Medulla oblongata (tissue), 1 donor: ENCODE results near the gene CXCR6.
A peak's percentile ranks its signal among the peaks of the same experiment; 100 is the strongest.

Experiments used
- DNase-seq: peaks from one replicate; pipeline ENCODE4 v3.0.0-alpha.2; 2015; ENCODE audit errors: extremely low spot score

The CXCR6 gene

DNA sequence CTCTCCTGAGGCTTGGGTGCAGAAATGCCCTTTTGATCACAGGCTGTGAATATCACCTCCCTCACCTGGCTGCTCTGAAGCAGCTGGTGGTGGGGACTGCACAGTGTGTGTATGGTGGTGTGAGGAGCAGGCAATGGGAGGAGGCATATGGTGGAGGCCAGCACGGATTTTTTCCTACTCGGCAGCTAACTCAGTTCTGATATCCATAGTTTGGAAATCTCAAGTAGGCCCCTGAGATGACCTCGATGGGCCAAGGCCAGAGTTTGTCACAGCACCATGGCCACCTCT, 21.3 kb upstream of the CXCR6 start:
- DNase-seq: no peak

DNA sequence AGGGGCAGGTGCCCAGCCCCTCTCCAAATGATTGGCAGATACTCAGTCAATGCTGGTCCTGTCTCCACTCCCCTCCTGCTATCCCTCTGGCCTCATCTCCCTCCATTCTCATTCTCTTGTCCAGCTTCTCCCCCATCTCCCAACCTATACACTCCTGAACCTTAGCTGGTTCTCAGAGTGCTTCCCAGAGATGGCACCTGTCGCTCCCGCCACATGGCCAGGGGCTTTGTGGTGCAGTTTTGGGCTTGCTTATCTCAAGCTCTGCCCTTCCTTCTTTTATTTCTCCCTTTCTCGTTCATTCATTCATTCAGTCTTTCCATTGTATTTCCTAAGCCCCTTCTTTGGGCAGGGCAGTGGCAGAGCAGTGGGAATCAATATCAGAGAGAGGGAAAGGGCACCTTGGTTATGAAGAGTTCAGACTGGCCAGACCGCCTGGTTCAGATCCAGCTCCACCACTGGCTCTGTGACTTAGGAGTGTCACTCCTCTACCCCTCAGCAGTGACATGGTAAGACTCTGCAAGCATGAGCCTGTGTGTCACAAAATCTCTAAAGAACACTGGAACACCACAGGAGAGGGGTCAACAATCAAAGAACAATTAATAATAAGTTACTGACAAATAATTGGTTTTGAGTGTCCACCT, 20.2 kb upstream of the CXCR6 start:
- DNase-seq: no peak

DNA sequence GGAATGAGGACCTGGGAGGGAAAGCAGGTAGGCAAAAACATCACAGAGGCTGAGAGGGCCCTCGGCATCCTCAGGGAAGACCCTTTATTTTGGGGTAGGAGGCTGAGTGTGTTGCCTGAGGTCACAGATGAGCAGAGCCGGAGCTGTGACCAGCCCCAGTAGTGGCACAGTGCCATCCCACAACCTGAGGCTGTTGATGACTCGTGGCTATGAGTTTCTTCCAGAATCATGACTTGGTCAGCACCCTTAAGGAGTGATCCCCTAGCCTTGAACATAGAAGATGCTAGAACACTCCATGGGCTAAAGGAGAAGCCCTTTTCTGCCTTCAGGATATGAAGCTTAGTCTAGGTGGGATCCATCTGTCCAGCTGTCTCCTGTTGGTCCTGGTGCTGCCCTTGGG, 19.5 kb upstream of the CXCR6 start:
- DNase-seq: no peak

DNA sequence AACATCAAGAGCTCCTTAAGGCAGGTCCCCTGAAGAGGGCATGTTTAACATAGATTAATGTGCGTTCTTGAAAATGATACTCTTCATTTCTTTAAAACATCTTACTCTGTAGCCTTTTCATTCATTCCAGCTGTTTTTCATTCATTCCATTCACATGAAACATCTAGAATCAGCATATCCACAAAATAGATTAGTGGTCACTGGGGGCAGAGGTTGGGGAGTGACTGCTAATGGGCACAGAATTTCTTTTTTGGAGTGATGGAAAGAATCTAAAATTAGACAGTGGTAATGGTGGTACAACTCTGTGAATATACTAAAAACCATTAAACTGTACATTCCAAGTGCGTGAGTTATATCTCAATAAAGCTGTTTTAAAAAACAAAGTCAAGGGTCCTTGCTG, 15.4 kb upstream of the CXCR6 start:
- DNase-seq: no peak

DNA sequence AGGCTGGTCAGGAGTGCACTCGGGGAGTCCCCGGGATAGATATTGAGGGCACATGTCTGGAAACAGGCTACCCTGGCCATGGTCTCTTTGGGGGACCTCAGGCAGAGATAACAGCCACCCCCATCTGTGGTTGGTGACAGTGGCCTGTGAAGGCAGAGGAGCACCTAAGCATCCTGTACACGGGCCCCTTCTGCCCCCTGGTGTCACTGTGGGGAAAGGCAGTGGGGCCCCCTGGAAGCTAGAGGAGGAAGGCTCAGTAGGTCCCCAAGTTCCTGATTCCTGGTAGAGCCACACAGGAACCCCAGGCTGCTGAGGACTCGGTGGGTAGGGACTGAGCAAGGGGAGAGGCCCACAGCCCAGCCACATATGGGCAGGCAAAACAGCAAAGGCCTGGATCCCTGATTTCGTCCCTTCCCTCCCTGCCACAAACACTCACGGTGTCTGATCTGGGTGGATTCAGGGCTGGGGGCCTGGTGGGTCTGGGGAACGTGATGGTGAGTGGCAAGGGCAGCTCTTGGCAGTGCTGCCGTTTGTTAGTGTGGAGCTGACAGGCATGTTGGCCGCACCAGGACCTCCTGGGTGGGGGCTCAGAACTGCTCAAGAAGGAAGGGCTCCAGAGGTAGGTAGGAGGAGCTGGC, 14.1 kb upstream of the CXCR6 start:
- DNase-seq: peak; percentile 30

- DNase-seq: no peak
Measured at GRCh38 chr3:45931496-45931895, 11.8 kb upstream of the CXCR6 start.

DNA sequence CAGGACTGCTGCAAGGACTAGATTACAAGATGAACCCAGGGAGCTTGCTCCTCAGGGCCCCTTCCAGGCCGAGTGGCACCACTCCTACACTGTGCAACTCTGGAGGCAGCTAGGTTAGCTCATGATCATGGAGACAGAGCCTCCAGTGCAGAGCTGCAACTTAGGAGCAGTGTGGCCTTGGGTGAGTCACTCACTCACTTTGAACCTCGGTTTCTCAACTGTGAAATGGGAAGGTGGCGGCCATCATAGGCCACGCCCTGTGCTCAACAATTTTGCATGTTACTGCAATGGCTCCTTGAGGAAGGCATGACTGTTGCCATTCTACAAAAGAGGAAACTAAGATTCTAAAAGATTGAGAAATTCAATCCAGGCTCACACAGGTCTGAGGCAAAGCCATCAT, 11.2 kb upstream of the CXCR6 start:
- no peak for DNase-seq

DNA sequence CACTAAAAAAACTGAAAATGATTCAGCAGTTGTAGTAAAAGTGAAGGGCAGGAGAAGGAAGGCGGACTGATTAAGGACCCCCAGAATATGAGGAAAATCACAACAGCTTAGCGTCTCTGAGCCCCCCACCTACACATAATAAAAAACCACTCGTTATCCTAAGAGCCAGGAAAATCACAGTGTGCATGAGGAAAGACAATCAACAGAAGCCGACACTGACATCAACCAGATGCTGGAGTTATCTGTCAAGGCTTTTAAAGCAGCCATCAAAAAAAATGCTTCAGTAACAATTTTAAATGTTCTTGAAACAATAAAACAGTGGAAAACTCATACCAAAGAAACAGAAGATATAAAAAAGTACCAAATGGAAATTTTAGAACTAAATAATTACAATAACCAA, 9.7 kb upstream of the CXCR6 start:
- no peak for DNase-seq

GRCh38 chr3:45936261-45936660, 7.0 kb upstream of the CXCR6 start:
- DNase-seq: no peak

DNA sequence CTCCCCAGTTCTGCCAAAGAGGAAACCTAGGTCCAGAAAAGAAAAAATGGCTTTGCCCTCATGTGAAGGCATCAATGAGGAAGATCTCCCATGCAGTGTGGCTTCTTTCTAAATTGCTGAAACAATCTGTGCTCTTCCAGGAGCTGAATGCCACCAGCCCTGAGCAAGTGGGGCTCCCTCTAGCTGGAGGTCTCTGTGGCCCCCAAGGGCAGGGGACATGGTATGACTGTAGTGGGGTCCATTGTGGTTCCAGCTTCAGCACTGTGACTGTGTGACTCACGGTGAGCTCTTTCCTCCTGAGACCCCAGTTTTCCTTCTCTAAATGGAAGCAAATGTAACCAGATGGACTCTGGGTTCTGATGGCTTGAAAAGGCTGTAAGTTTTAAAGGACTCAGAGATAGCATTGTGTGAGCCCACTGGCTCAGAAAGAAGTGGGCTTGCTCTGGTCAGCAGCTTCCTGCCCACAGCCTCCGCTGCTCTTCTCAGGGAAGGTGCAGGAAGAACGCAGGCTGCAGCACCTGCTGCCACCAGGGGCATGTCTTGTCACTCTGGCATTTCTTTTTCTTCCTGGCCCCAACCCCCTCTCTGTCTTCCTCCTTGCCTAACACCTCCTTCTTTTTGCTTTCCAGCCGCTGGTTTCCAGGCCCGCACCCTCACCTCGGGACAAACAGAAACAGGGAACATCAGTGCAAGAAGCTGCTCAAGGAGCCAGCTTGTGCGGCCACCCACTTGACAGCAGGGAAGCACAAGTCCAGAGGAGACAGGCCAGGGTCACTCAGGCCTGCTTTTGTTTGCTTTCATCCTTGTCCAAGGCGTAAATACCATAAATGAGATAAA, 5.8 kb upstream of the CXCR6 start:
- DNase-seq: no peak

GRCh38 chr3:45938043-45938435, 5.2 kb upstream of the CXCR6 start:
- no peak for DNase-seq

DNA sequence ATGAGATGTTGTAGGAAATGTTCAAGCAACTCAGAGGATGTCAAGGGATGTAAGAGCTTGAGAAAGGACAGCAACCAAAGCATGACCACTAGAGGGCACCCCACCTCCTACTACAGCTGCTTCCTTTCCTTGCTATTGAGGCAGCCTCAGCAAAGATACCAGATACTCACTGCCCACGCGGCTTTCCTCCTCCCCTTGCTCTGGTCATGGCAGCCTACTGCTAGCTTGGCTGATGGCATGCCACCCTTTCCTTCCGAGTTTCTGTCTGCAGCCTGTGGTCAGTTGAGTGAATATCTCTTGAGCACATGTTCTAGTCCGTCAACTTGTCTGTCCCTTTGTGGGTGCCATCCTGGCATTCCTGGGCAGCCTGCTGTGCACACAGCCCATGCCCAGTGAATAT, 4.4 kb upstream of the CXCR6 start:
- peak; percentile 96 for DNase-seq

GRCh38 chr3:45939341-45939771, 3.9 kb upstream of the CXCR6 start:
- DNase-seq: peak; percentile 10

GRCh38 chr3:45940004-45940780, 3.1 kb upstream of the CXCR6 start:
- no peak for DNase-seq

- DNase-seq: no peak
Measured at GRCh38 chr3:45940781-45941365, 2.4 kb upstream of the CXCR6 start.

DNA sequence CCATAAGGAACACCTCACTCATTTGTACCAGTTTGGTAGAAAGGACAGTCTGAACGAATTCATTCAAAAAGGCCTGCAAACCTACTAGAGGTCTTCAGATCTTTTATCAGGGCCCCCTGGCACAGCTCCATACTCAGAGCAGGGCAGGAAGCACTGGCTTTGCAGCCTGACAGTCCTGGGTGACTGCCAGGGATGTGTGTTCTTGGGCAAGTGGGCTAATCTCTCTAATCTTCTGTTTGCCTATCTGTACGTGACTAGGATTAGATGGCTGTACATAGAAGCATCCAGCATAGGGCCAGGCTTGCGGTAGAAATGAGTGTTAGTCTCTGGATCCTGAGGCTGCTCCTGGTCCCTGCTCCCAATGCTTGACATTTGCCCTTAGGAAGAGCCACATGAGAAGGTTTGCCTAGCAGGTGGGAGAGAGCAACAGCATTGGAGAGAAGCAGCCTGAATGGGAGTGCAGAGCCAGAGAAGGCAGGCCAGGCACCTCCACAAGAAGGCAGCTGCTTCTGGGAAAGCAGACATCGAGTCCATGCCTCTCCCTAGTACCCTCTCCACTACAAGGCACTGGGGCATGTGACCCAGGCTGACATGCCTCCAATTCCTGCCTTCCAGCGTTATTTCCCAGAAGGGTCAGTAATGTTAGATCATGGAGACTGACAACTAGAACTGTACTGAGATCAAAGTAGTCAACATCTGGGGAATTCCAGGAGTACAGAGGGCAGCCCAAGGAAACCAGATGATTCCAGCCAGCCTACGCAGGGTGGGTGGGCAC, 1.0 kb upstream of the CXCR6 start:
- no peak for DNase-seq

- no peak for DNase-seq
Measured at GRCh38 chr3:45944830-45945620, 1.8 kb downstream of the CXCR6 start.

DNA sequence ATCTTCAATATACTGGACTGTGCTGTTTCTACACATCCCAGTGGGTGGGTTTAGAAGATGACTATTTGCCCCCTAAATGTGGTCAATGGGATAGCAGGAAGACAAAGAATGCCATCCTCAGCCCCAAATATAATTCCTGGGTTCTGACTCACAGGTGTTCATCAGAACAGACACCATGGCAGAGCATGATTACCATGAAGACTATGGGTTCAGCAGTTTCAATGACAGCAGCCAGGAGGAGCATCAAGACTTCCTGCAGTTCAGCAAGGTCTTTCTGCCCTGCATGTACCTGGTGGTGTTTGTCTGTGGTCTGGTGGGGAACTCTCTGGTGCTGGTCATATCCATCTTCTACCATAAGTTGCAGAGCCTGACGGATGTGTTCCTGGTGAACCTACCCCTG, 3.0 kb downstream of the CXCR6 start:
- DNase-seq: no peak

DNA sequence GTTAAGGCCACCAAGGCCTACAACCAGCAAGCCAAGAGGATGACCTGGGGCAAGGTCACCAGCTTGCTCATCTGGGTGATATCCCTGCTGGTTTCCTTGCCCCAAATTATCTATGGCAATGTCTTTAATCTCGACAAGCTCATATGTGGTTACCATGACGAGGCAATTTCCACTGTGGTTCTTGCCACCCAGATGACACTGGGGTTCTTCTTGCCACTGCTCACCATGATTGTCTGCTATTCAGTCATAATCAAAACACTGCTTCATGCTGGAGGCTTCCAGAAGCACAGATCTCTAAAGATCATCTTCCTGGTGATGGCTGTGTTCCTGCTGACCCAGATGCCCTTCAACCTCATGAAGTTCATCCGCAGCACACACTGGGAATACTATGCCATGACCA, 3.6 kb downstream of the CXCR6 start:
- DNase-seq: no peak

DNA sequence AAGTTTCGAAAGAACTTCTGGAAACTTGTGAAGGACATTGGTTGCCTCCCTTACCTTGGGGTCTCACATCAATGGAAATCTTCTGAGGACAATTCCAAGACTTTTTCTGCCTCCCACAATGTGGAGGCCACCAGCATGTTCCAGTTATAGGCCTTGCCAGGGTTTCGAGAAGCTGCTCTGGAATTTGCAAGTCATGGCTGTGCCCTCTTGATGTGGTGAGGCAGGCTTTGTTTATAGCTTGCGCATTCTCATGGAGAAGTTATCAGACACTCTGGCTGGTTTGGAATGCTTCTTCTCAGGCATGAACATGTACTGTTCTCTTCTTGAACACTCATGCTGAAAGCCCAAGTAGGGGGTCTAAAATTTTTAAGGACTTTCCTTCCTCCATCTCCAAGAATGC, 4.1 kb downstream of the CXCR6 start:
- DNase-seq: no peak
